ENCODE results near the gene LSAMP.

GRCh38 chr3:116038968-116039650, 406.2 kb downstream of the LSAMP start:
- TF ChIP-seq CTCF (IDR thresholded peaks at IDR 0.05; ENCODE audit: low read depth, low read length) (no peak), EZH2phosphoT487 (IDR thresholded peaks at IDR 0.05; ENCODE audit: low read depth) (no peak)
